ENCODE data around the gene INO80D.
"Not testable (repeated sequence)": the region's sequence is repeated elsewhere in the genome, so short reads cannot be mapped to it uniquely, and the experiment has no call there.

INO80D gene

GRCh38 chr2:206085742-206086445 is at the start of gene INO80D:
Gene INO80D (minus strand): TSS chr2:206086174. CDS start chr2:206063016, 23,158 bp downstream.
- in situ Hi-C loops (cut with HindIII; ENCODE audit: low sequenced_read_pairs) = no loop called here

GRCh38 chr2:206127656-206128055 is 41.7 kb upstream of the INO80D start:
- no peak for DNase-seq (ENCODE audit: low read depth, low spot score)
- H3K4me3 ChIP-seq (ENCODE audit: low read depth, low read length) = no peak overlapping the region
- TF ChIP-seq CTCF (IDR thresholded peaks at IDR 0.05; ENCODE audit: low read depth, low read length) = peak; percentile 1
- in situ Hi-C loops (cut with HindIII; ENCODE audit: low sequenced_read_pairs) = no loop called here

More at GRCh38 chr2:206085742-206086445, at the start of gene INO80D:
- TF ChIP-seq CTCF (IDR thresholded peaks at IDR 0.05; ENCODE audit: low read depth, low read length) = peak; percentile 63
- peak; percentile 88 for DNase-seq (ENCODE audit: low read depth, low spot score)
- peak within 1 kb of the TSS; percentile 68 for H3K4me3 ChIP-seq (ENCODE audit: low read depth, low read length)

GRCh38 chr2:206125901-206126300 is 39.9 kb upstream of the INO80D start:
- DNase-seq (ENCODE audit: low read depth, low spot score) = no peak
- in situ Hi-C loops (cut with HindIII; ENCODE audit: low sequenced_read_pairs) = no loop called here

GRCh38 chr2:206122569-206122968 is 36.6 kb upstream of the INO80D start:
- H3K4me3 ChIP-seq (ENCODE audit: low read depth, low read length); DNase-seq (ENCODE audit: low read depth, low spot score); in situ Hi-C loops (cut with HindIII; ENCODE audit: low sequenced_read_pairs): not testable (repeated sequence)

More at GRCh38 chr2:206125901-206126300, 39.9 kb upstream of the INO80D start:
- no peak for TF ChIP-seq CTCF (IDR thresholded peaks at IDR 0.05; ENCODE audit: low read depth, low read length)
- H3K4me3 ChIP-seq (ENCODE audit: low read depth, low read length) = no peak overlapping the region

- TF ChIP-seq CTCF (IDR thresholded peaks at IDR 0.05; ENCODE audit: low read depth, low read length) = no peak
- in situ Hi-C loops (cut with HindIII; ENCODE audit: low sequenced_read_pairs) = no loop called here
- no peak overlapping the region for H3K4me3 ChIP-seq (ENCODE audit: low read depth, low read length)
- DNase-seq (ENCODE audit: low read depth, low spot score) = no peak
These were observed 30.3 kb upstream of the INO80D start for GRCh38 chr2:206116278-206116677.

- in situ Hi-C loops (cut with HindIII; ENCODE audit: low sequenced_read_pairs) = no loop called here
- no peak overlapping the region for H3K4me3 ChIP-seq (ENCODE audit: low read depth, low read length)
- no peak for TF ChIP-seq CTCF (IDR thresholded peaks at IDR 0.05; ENCODE audit: low read depth, low read length)
- no peak for DNase-seq (ENCODE audit: low read depth, low spot score)
These were observed 29.1 kb upstream of the INO80D start for GRCh38 chr2:206115026-206115578.

GRCh38 chr2:206112846-206113547 is 27.0 kb upstream of the INO80D start:
- no peak overlapping the region for H3K4me3 ChIP-seq (ENCODE audit: low read depth, low read length)
- in situ Hi-C loops (cut with HindIII; ENCODE audit: low sequenced_read_pairs) = no loop called here
- DNase-seq (ENCODE audit: low read depth, low spot score) = no peak
- TF ChIP-seq CTCF (IDR thresholded peaks at IDR 0.05; ENCODE audit: low read depth, low read length) = no peak
